PFSK-1 (cell line): ENCODE results near the gene PDE6A.

ENCODE experiments used
- FOXP2 ChIP-seq: optimal IDR thresholded peaks from 2 replicates; pipeline ENCODE3; 2011; ENCODE audit warnings: borderline replicate concordance, control low read depth, inconsistent platforms; ENCODE audit not compliant: insufficient read depth; ENCODE audit errors: extremely low read length, extremely low read depth
- POLR2AphosphoS5 ChIP-seq: IDR thresholded peaks from 2 replicates; pipeline ENCODE4 v1.6.1; 2012; ENCODE audit warnings: low read depth, mild to moderate bottlenecking, control low read depth, low read length, moderate library complexity
- REST ChIP-seq, 2 experiments: IDR thresholded peaks; 2 replicates each; pipeline versions ENCODE4 v1.6.1 to v1.8.0; 2011 to 2012; ENCODE audit warnings: low read depth in 2 of 2, low read length in 2 of 2, control low read depth in 1 of 2, inconsistent platforms in 1 of 2, mild to moderate bottlenecking in 1 of 2, moderate library complexity in 1 of 2; ENCODE audit not compliant: insufficient read depth in 1 of 2
- SIN3A ChIP-seq: IDR thresholded peaks from 2 replicates; pipeline ENCODE4 v1.6.1; 2012; ENCODE audit warnings: mild to moderate bottlenecking, low read length, moderate library complexity, borderline replicate concordance; ENCODE audit not compliant: insufficient read depth
- TAF1 ChIP-seq: IDR thresholded peaks from 2 replicates; pipeline ENCODE4 v1.6.1; 2012; ENCODE audit warnings: low read length, control low read depth, borderline replicate concordance; ENCODE audit not compliant: insufficient read depth

PDE6A gene

GRCh38 chr5:149855366-149855765 lies 89.2 kb downstream of the PDE6A start:
- TF ChIP-seq TAF1, result no peak
- no peak for TF ChIP-seq SIN3A
- TF ChIP-seq REST (IDR thresholded peaks at IDR 0.05; ENCODE audit: insufficient read depth in 1 of 2, low read depth in 2 of 2, low read length in 2 of 2), result no peak

GRCh38 chr5:149854866-149855265 lies 89.7 kb downstream of the PDE6A start:
- TF ChIP-seq FOXP2 (no peak), REST (IDR thresholded peaks at IDR 0.05; ENCODE audit: insufficient read depth in 1 of 2, low read depth in 2 of 2, low read length in 2 of 2) (no peak), POLR2AphosphoS5 (no peak), TAF1 (no peak), SIN3A (no peak)

- TF ChIP-seq POLR2AphosphoS5 (no peak), FOXP2 (no peak), REST (IDR thresholded peaks at IDR 0.05; ENCODE audit: insufficient read depth in 1 of 2, low read depth in 2 of 2, low read length in 2 of 2) (no peak), TAF1 (no peak), SIN3A (no peak)
Observed at GRCh38 chr5:149853701-149854100, 90.9 kb downstream of the PDE6A start.

- no peak for TF ChIP-seq REST (IDR thresholded peaks at IDR 0.05; ENCODE audit: insufficient read depth in 1 of 2, low read depth in 2 of 2, low read length in 2 of 2)
- no peak for TF ChIP-seq FOXP2
- TF ChIP-seq POLR2AphosphoS5, result no peak
- no peak for TF ChIP-seq TAF1
- no peak for TF ChIP-seq SIN3A
Observed at GRCh38 chr5:149853331-149853648, 91.3 kb downstream of the PDE6A start.

- TF ChIP-seq FOXP2 (no peak), TAF1 (no peak), REST (IDR thresholded peaks at IDR 0.05; ENCODE audit: insufficient read depth in 1 of 2, low read depth in 2 of 2, low read length in 2 of 2) (no peak)
Observed at GRCh38 chr5:149852641-149853330, 91.8 kb downstream of the PDE6A start.
